SU-DHL-6 (cell line): ENCODE results near the gene LYZL1.

ENCODE experiments used
- H2AFZ ChIP-seq: fragments of 200-600 bp; sonication (generic); 2 replicates; pipeline ENCODE4 v1.6.1; 2014; ENCODE audit warnings: low read depth, mild to moderate bottlenecking, moderate library complexity, mixed read lengths, antibody characterized with exemption, low read length; ENCODE audit not compliant: severe bottlenecking
- H3F3A ChIP-seq: fragments of 200-600 bp; shearing (Covaris generic); 2 replicates; pipeline ENCODE4 v1.6.0; 2016; ENCODE audit warnings: antibody characterized with exemption, mild to moderate bottlenecking; ENCODE audit not compliant: insufficient read depth
- H3K27ac ChIP-seq: fragments of 200-600 bp; sonication (generic); 2 replicates; pipeline ENCODE4 v1.5.1; 2016; ENCODE audit warnings: low read depth, mild to moderate bottlenecking, low read length, moderate library complexity, mixed read lengths
- H3K27me3 ChIP-seq: fragments of 200-600 bp; sonication (generic), shearing (Covaris generic); 2 replicates; pipeline ENCODE4 v1.6.0; 2014; ENCODE audit warnings: mild to moderate bottlenecking, low read length
- H3K36me3 ChIP-seq: fragments of 200-600 bp; sonication (generic); 2 replicates; pipeline ENCODE4 v1.6.1; 2014; ENCODE audit warnings: mild to moderate bottlenecking, low read length, mixed read lengths
- H3K4me2 ChIP-seq: fragments of 300-600, 200-600 bp; shearing (Covaris generic), sonication (generic); 2 replicates; pipeline ENCODE4 v1.6.0; 2014; ENCODE audit warnings: low read length, low read depth, mild to moderate bottlenecking; ENCODE audit not compliant: poor library complexity, severe bottlenecking
- H3K4me3 ChIP-seq: fragments of 200-600 bp; sonication (generic); 2 replicates; pipeline ENCODE4 v1.5.1; 2014; ENCODE audit warnings: antibody characterized with exemption, low read length, mild to moderate bottlenecking, mixed read lengths; ENCODE audit not compliant: insufficient read depth, poor library complexity, severe bottlenecking
- H3K79me2 ChIP-seq: fragments of 200-600 bp; sonication (generic); 2 replicates; pipeline ENCODE4 v1.6.1; 2014; ENCODE audit warnings: mild to moderate bottlenecking, low read length, moderate library complexity; ENCODE audit not compliant: insufficient read depth
- H3K9ac ChIP-seq: fragments of 200-600 bp; sonication (generic); 2 replicates; pipeline ENCODE4 v1.7.0; 2014; ENCODE audit warnings: mild to moderate bottlenecking, low read length
- H3K9me2 ChIP-seq: fragments of 200-600 bp; sonication (generic); replicated peaks from 2 replicates; pipeline ENCODE4 v1.6.1; 2014; ENCODE audit warnings: low read length; ENCODE audit not compliant: insufficient read depth
- H3K9me3 ChIP-seq: fragments of 200-600 bp; sonication (generic); 2 replicates; pipeline ENCODE4 v1.6.1; 2014; ENCODE audit warnings: low read length, mixed read lengths; ENCODE audit not compliant: insufficient read depth
- H4K20me1 ChIP-seq: fragments of 200-600 bp; sonication (generic); 2 replicates; pipeline ENCODE4 v1.6.1; 2014; ENCODE audit warnings: low read depth, mild to moderate bottlenecking, antibody characterized with exemption, low read length, moderate library complexity, mixed read lengths
- EZH2phosphoT487 ChIP-seq: fragments of 200-600 bp; sonication (generic), shearing (Covaris generic); conservative IDR thresholded peaks from 2 replicates; pipeline ENCODE4 v1.6.1; 2018; ENCODE audit warnings: mild to moderate bottlenecking, antibody characterized with exemption, low read length, moderate library complexity, mixed read lengths
- TF ChIP-seq, protein P1 (sequence below): fragments of 200-600 bp; sonication (generic); IDR thresholded peaks from one replicate; pipeline ENCODE4 v1.5.1; 2017; ENCODE audit warnings: antibody characterized with exemption, mild to moderate bottlenecking, low read length, moderate library complexity; ENCODE audit not compliant: insufficient read depth, poor library complexity, severe bottlenecking

The LYZL1 gene

DNA sequence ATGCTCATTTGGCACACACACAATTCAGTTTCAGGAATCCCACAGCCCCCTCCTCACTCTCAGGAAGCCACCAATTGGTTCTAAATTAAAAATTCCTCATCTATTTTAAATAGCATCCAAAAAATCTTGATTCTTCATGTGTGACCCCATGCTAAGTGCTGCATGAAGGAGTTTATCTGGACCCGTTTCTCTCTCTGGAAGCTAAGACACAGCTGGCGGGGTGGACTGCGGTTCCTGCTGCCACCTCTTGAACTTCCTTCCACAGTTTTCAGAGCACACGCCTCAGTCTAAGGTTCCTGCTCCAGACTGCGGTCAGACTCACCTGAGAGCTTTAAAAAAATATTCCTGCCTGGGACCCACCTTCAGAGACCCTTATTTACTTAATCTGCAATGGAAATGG is 34.5 kb downstream of the LYZL1 start:
- Histone ChIP-seq H3K9me2 (no peaks in the 10 kb centered on the region), H4K20me1 (no peaks in the 10 kb centered on the region), H3K4me3 (no peak overlapping the region), H3K9me3 (no peaks in the 10 kb centered on the region), H3K9ac (no peak overlapping the region), H3K27me3 (no peaks in the 10 kb centered on the region), H3K27ac (no peak overlapping the region), H3F3A (no peaks in the 10 kb centered on the region), H3K79me2 (no peaks in the 10 kb centered on the region), H3K4me2 (no peak overlapping the region), H2AFZ (no peak overlapping the region), H3K36me3 (no peaks in the 10 kb centered on the region)
- TF ChIP-seq, protein P1, sequence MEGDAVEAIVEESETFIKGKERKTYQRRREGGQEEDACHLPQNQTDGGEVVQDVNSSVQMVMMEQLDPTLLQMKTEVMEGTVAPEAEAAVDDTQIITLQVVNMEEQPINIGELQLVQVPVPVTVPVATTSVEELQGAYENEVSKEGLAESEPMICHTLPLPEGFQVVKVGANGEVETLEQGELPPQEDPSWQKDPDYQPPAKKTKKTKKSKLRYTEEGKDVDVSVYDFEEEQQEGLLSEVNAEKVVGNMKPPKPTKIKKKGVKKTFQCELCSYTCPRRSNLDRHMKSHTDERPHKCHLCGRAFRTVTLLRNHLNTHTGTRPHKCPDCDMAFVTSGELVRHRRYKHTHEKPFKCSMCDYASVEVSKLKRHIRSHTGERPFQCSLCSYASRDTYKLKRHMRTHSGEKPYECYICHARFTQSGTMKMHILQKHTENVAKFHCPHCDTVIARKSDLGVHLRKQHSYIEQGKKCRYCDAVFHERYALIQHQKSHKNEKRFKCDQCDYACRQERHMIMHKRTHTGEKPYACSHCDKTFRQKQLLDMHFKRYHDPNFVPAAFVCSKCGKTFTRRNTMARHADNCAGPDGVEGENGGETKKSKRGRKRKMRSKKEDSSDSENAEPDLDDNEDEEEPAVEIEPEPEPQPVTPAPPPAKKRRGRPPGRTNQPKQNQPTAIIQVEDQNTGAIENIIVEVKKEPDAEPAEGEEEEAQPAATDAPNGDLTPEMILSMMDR: no peak
- TF ChIP-seq EZH2phosphoT487: no peak

DNA sequence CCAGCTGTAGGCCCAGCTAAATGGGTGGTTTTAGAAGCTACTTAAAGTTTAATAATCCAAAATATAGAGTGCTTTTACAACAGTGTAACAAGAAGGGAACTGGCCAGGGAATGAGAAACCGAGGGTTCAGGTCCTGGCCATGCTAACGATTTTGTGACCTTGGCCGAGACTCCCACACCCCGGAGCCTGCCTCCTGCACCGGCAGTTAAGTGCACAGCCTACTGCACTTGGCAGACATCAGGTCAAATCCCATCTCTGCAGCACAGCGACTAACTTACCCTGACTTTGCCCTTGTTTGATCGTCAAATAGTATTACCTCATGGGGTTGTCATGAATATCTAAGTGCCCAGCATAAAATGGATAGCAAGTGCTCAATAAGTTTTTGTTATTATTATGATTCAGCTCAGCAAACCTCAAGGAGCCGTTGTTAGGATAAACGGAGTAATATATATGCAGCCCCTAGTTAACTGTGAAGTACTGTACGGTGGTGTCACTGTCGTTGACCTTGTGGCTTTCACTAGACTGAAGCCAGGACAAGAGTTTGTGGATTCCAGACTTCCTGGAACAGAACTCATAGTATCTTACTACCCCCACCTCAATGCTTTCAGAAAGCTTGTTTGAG is 35.5 kb downstream of the LYZL1 start:
- no peaks in the 10 kb centered on the region for H4K20me1 ChIP-seq
- no peak overlapping the region for H3K4me2 ChIP-seq
- H3K9me2 ChIP-seq: no peaks in the 10 kb centered on the region
- no peaks in the 10 kb centered on the region for H3K79me2 ChIP-seq
- TF ChIP-seq, protein P1: no peak
- TF ChIP-seq EZH2phosphoT487: no peak
- H3K27ac ChIP-seq: no peak overlapping the region
- no peak overlapping the region for H2AFZ ChIP-seq
- no peak overlapping the region for H3K4me3 ChIP-seq
- H3F3A ChIP-seq: no peaks in the 10 kb centered on the region
- H3K27me3 ChIP-seq: no peaks in the 10 kb centered on the region
- no peak overlapping the region for H3K9ac ChIP-seq
- no peaks in the 10 kb centered on the region for H3K36me3 ChIP-seq
- H3K9me3 ChIP-seq: no peaks in the 10 kb centered on the region

DNA sequence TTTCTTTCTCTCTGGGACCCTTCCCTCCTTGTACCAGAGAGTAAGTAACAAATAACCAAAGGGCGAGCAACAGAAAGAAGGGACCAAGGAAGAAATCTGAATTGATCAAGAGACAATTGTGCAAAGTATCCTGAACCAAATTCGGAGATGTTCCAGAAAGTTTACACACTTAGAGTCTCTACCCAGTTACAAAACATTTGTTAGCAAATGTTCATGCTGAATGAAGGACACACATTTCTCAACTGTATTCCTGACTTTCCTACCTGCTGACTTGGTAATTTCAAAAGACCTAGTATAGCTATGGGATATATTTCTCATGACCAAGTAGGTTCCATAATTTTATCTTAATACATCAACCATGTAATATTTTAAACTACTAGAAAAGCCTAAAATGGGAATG is 37.4 kb downstream of the LYZL1 start:
- Histone ChIP-seq H3K9me3 (no peaks in the 10 kb centered on the region), H3K9ac (no peak overlapping the region), H3K4me2 (no peak overlapping the region), H3K27me3 (no peaks in the 10 kb centered on the region), H3K27ac (no peak overlapping the region), H3K36me3 (no peaks in the 10 kb centered on the region), H3K4me3 (no peak overlapping the region), H2AFZ (no peak overlapping the region), H3K9me2 (no peaks in the 10 kb centered on the region), H3K79me2 (no peaks in the 10 kb centered on the region), H3F3A (no peaks in the 10 kb centered on the region), H4K20me1 (no peaks in the 10 kb centered on the region)
- no peak for TF ChIP-seq EZH2phosphoT487
- TF ChIP-seq, protein P1: no peak
